Measurements from ENCODE around the gene SPATA6L. TPM values are rescaled to one million over a fixed set of nuclear protein-coding genes. Genes with fewer than 3 reads are reported as not detected.

Gene SPATA6L
- total RNA-seq, 1 donor from 2014 or later: 0.59 TPM

- no peaks in the 10 kb centered on the region for H3K36me3 Mint-ChIP-seq (ENCODE audit: unreplicated experiment)
- DNase-seq: no peak
- peaks cover 2% of the 10 kb centered on the region for H3K9me3 Mint-ChIP-seq (ENCODE audit: unreplicated experiment)
- H3K4me3 Mint-ChIP-seq (ENCODE audit: unreplicated experiment): no peak overlapping the region
- no peaks in the 10 kb centered on the region for H3K27me3 Mint-ChIP-seq (ENCODE audit: unreplicated experiment)
- no peaks in the 10 kb centered on the region for H3K4me1 Mint-ChIP-seq (ENCODE audit: low read depth, unreplicated experiment)
- no peak for TF ChIP-seq CTCF (IDR thresholded peaks at IDR 0.05; ENCODE audit: partially characterized antibody, unreplicated experiment)
- H3K27ac Mint-ChIP-seq (ENCODE audit: unreplicated experiment): no peak overlapping the region
Observed at GRCh38 chr9:4603830-4604229, 62.5 kb downstream of the SPATA6L start.

- Mint-ChIP-seq H3K4me3 (ENCODE audit: unreplicated experiment) (no peak overlapping the region), H3K27ac (ENCODE audit: unreplicated experiment) (no peak overlapping the region), H3K27me3 (ENCODE audit: unreplicated experiment) (no peaks in the 10 kb centered on the region), H3K4me1 (ENCODE audit: low read depth, unreplicated experiment) (no peaks in the 10 kb centered on the region), H3K36me3 (ENCODE audit: unreplicated experiment) (no peaks in the 10 kb centered on the region), H3K9me3 (ENCODE audit: unreplicated experiment) (peaks cover 2% of the 10 kb centered on the region)
- TF ChIP-seq CTCF (IDR thresholded peaks at IDR 0.05; ENCODE audit: partially characterized antibody, unreplicated experiment): no peak
- DNase-seq: no peak
Observed at GRCh38 chr9:4600368-4600767, 65.9 kb downstream of the SPATA6L start.

GRCh38 chr9:4596165-4596922 lies 69.9 kb downstream of the SPATA6L start:
- H3K9me3 Mint-ChIP-seq (ENCODE audit: unreplicated experiment): peaks cover 3% of the 10 kb centered on the region
- H3K27me3 Mint-ChIP-seq (ENCODE audit: unreplicated experiment): no peaks in the 10 kb centered on the region
- H3K36me3 Mint-ChIP-seq (ENCODE audit: unreplicated experiment): no peaks in the 10 kb centered on the region
- no peak overlapping the region for H3K27ac Mint-ChIP-seq (ENCODE audit: unreplicated experiment)
- DNase-seq: no peak
- TF ChIP-seq CTCF (IDR thresholded peaks at IDR 0.05; ENCODE audit: partially characterized antibody, unreplicated experiment): no peak
- no peaks in the 10 kb centered on the region for H3K4me1 Mint-ChIP-seq (ENCODE audit: low read depth, unreplicated experiment)
- H3K4me3 Mint-ChIP-seq (ENCODE audit: unreplicated experiment): no peak overlapping the region

- Mint-ChIP-seq H3K36me3 (ENCODE audit: unreplicated experiment) (no peaks in the 10 kb centered on the region), H3K27me3 (ENCODE audit: unreplicated experiment) (no peaks in the 10 kb centered on the region), H3K4me1 (ENCODE audit: low read depth, unreplicated experiment) (no peaks in the 10 kb centered on the region), H3K4me3 (ENCODE audit: unreplicated experiment) (no peak overlapping the region), H3K27ac (ENCODE audit: unreplicated experiment) (no peak overlapping the region), H3K9me3 (ENCODE audit: unreplicated experiment) (peaks cover 1% of the 10 kb centered on the region)
- DNase-seq: no peak
- TF ChIP-seq CTCF (IDR thresholded peaks at IDR 0.05; ENCODE audit: partially characterized antibody, unreplicated experiment): no peak
Observed at GRCh38 chr9:4594994-4595393, 71.3 kb downstream of the SPATA6L start.

- Mint-ChIP-seq H3K36me3 (ENCODE audit: unreplicated experiment) (no peaks in the 10 kb centered on the region), H3K9me3 (ENCODE audit: unreplicated experiment) (peaks cover 1% of the 10 kb centered on the region), H3K27ac (ENCODE audit: unreplicated experiment) (no peak overlapping the region), H3K4me1 (ENCODE audit: low read depth, unreplicated experiment) (no peaks in the 10 kb centered on the region), H3K27me3 (ENCODE audit: unreplicated experiment) (no peaks in the 10 kb centered on the region), H3K4me3 (ENCODE audit: unreplicated experiment) (no peak overlapping the region)
- no peak for TF ChIP-seq CTCF (IDR thresholded peaks at IDR 0.05; ENCODE audit: partially characterized antibody, unreplicated experiment)
- DNase-seq: no peak
Observed at GRCh38 chr9:4594545-4594944, 71.7 kb downstream of the SPATA6L start.
